Measurements from ENCODE around the gene HOXA1. TPM values are rescaled to one million over a fixed set of nuclear protein-coding genes. Genes with fewer than 3 reads are reported as not detected.

The HOXA1 gene
- total and polyA plus RNA-seq, 2 of the 8 experiments (the other 6 are each of a cell fraction or from before 2014, with no cell fraction given), result not detected

GRCh38 chr7:27104341-27105058 is 8.7 kb upstream of the HOXA1 start:
- H2AFZ ChIP-seq (ENCODE audit: low read length), result no peak overlapping the region
- H3K56ac ChIP-seq (replicated peaks; ENCODE audit: insufficient read length, low read depth, low read length), result no peak overlapping the region
- no peaks in the 10 kb centered on the region for H3K9me3 ChIP-seq (ENCODE audit: insufficient read depth in 2 of 2, low read depth in 1 of 2, low read length in 1 of 2)
- no peak overlapping the region for H2BK5ac ChIP-seq (ENCODE audit: low read depth, low read length)
- no peak overlapping the region for H2BK120ac ChIP-seq (replicated peaks; ENCODE audit: low read depth, low read length)
- H3K4me3 ChIP-seq (ENCODE audit: extremely low read depth in 1 of 4, insufficient read depth in 2 of 4, low read depth in 3 of 4, low read length in 4 of 4), result no peak overlapping the region
- H3K4ac ChIP-seq (replicated peaks; ENCODE audit: insufficient read length, low read depth, low read length), result no peak overlapping the region
- FAIRE-seq (no peak), DNase-seq (ENCODE audit: low read depth in 1 of 2, low spot score in 2 of 2) (no peak)
- no peak overlapping the region for H3K9ac ChIP-seq (replicated peaks in 1 of 4; ENCODE audit: extremely low read depth in 1 of 4, low read depth in 3 of 4, low read length in 3 of 4)
- no peak overlapping the region for H4K5ac ChIP-seq (ENCODE audit: insufficient read length, low read depth, low read length)
- H3K79me1 ChIP-seq (ENCODE audit: low read depth, low read length), result no peaks in the 10 kb centered on the region
- no peak overlapping the region for H2BK15ac ChIP-seq (ENCODE audit: low read length)
- ChIA-PET POLR2A (ENCODE audit: partially characterized antibody) (interaction anchor here (1.1 to 2.8 kb wide), 2 partner anchors 8 to 11 kb away, joined by 3 to 6 read pairs; partner anchors contain the start of gene HOXA1), CTCF (ENCODE audit: partially characterized antibody) (interaction anchor here (0.9 to 1.2 kb wide), 4 partner anchors 8 to 16 kb away, joined by 3 to 5 read pairs (median 3); no protein-coding TSS in a partner anchor)
- H3K27ac ChIP-seq (ENCODE audit: low read depth, low read length), result no peak overlapping the region
- H4K20me1 ChIP-seq (replicated peaks in 1 of 2; ENCODE audit: control insufficient read depth in 1 of 2, insufficient read depth in 2 of 2, low read length in 2 of 2), result peaks cover 17 to 37% of the 10 kb centered on the region in 2 experiments
- no peak overlapping the region for H2BK12ac ChIP-seq (ENCODE audit: low read depth, low read length)
- H3K79me2 ChIP-seq (ENCODE audit: control insufficient read depth in 1 of 2, insufficient read depth in 2 of 2, low read length in 2 of 2), result no peaks in the 10 kb centered on the region
- H2AK5ac ChIP-seq (ENCODE audit: low read depth, low read length), result 0 out of 2 replicates have a peak overlapping the region, but pooled peaks have one; percentile 53
- H3K18ac ChIP-seq (ENCODE audit: extremely low read depth, low read length), result no peak overlapping the region
- H2BK20ac ChIP-seq (ENCODE audit: low read length), result no peak overlapping the region
- peaks cover 0 to 14% (median 10%) of the 10 kb centered on the region in 4 experiments; a peak in 6 of 7 replicates for H3K4me1 ChIP-seq (replicated peaks in 1 of 4; ENCODE audit: control insufficient read depth in 3 of 4, insufficient read depth in 4 of 4, low read length in 3 of 4)
- no peak overlapping the region for H3K4me2 ChIP-seq (ENCODE audit: insufficient read depth in 1 of 2, low read depth in 2 of 2, low read length in 2 of 2)
- peaks cover 94 to 100% (median 98%) of the 10 kb centered on the region in 4 experiments for H3K27me3 ChIP-seq (replicated peaks in 1 of 4; ENCODE audit: control insufficient read depth in 3 of 4, extremely low read depth in 1 of 4, insufficient read depth in 3 of 4, low read length in 3 of 4)
- 0 out of 2 replicates have a peak, but pooled peaks cover 1% of the 10 kb centered on the region for H3K23me2 ChIP-seq (ENCODE audit: low read depth, low read length)
- H4K91ac ChIP-seq (replicated peaks; ENCODE audit: insufficient read length, low read length), result no peak overlapping the region
- TF ChIP-seq RNF2 (IDR thresholded peaks at IDR 0.05; ENCODE audit: borderline replicate concordance, low read depth, low read length, missing control alignments, poor library complexity, severe bottlenecking) (peak; percentile 78), EGR1 (IDR thresholded peaks at IDR 0.05; ENCODE audit: borderline replicate concordance, low read depth, low read length) (no peak), RAD21 (IDR thresholded peaks at IDR 0.05 in 1 of 2, conservative IDR thresholded peaks at IDR 0.05 in 1 of 2; ENCODE audit: low read depth in 2 of 2, low read length in 2 of 2) (no peak)
- 25% methylated on average over 13 of the region's 13 CpGs; no CpG with 5 or more reads in 1 of the 2 experiments for WGBS, 2 experiments (ENCODE audit: extremely low coverage in 1 of 2, insufficient coverage in 1 of 2, insufficient read length in 1 of 2, insufficient replicate concordance in 2 of 2, low coverage in 1 of 2, low lambda C conversion rate in 2 of 2, missing lambda C conversion rate in 1 of 2)
- H3K36me3 ChIP-seq (ENCODE audit: control insufficient read depth in 2 of 4, insufficient read depth in 4 of 4, low read length in 3 of 4), result peaks cover 0 to 11% (median 0%) of the 10 kb centered on the region in 4 experiments; a peak in 1 of 8 replicates
- no peak overlapping the region for H4K8ac ChIP-seq (ENCODE audit: extremely low read depth, insufficient read depth, low read length)
- H3K23ac ChIP-seq (ENCODE audit: insufficient read length), result no peak overlapping the region
- no peak overlapping the region for H3K14ac ChIP-seq (ENCODE audit: insufficient read length)
